GM21447 (cell line): ENCODE results near the gene IGFALS.

Experiments
- ATAC-seq: cut with Tn5 transposase; IDR thresholded peaks from one replicate; pipeline ENCODE4 v1.9.1; 2021; ENCODE audit not compliant: unreplicated experiment

IGFALS gene

DNA sequence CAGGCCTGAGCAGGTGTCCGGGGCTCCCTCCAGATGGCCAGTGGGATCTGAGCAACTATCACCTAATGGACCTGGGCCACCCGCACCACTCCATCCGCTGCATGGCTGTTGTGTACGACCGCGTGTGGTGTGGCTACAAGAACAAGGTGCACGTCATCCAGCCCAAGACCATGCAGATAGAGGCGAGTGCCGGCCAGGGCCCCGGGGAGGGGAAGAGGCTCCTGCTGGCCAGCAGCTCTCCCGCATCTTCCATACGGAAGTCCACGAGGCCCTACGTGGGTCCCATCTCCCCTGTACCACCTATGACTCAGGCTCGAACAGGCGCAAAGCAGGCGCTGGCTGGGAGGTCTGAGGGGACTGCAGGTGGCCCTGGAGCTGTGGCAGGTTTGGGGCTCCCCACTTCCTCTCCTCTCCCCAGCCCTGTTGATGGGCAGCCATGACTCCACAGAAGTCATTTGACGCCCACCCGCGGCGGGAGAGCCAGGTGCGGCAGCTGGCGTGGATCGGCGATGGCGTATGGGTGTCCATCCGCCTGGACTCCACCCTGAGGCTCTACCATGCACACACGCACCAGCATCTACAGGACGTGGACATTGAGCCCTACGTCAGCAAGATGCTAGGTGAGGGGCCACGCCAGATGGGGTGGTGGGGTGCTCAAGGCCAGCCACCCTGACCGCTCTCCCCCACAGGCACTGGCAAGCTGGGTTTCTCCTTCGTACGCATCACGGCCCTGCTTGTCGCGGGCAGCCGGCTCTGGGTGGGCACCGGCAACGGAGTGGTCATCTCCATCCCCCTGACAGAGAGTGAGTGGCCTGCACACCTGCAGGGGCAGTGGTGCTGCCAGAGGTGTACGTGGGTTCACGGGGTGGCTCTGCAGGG, 26.1 kb downstream of the IGFALS start:
- ATAC-seq, result no peak

DNA sequence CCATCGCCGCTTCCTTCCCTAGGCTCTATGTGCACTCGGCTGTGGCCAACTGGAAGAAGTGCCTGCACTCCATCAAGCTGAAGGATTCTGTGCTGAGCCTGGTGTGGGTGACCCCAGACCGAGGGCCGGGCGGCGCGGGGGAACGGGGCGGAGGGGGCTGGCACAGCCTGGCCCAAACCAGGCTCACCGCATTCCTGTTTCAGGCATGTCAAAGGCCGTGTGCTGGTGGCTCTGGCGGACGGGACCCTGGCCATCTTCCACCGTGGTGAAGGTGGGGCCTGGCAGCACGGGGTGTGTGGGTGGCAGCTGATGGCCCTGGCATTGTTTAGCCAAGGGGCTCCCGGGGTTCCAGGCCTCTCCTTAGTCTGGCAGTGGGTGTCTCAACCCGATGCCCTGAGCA, 26.8 kb downstream of the IGFALS start:
- ATAC-seq, result no peak

DNA sequence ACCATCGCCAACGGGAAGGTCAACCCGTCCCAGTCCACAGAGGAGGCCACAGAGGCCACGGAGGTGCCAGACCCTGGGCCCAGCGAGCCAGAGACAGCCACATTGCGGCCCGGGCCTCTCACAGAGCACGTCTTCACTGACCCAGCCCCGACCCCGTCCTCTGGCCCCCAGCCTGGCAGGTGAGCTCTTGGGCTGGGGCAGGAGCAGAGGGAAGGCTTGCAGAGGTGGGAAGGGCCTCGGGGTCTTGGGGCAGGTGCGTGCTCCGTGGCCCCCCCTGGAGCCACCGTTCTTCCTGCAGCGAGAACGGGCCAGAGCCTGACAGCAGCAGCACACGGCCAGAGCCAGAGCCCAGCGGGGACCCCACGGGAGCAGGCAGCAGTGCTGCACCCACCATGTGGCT, 27.3 kb downstream of the IGFALS start:
- no peak for ATAC-seq

- no peak for ATAC-seq
Measured at GRCh38 chr16:1765826-1766225, 27.7 kb downstream of the IGFALS start.

DNA sequence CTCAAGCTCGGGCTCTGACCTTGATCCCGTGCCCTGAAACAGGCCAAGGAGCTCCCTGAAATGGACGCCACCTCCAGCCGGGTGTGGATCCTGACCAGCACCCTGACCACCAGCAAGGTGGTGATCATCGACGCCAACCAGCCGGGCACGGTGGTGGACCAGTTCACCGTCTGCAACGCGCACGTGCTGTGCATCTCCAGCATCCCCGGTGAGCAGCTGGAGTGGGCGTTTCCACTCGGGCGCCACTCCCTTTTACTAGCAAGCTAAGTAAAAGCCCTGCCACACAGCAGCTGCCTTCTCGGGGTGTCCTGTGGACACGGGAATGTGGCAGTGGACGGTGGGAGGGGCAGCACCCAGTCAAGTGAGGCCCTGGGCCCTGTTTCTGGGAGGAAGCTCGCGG, 28.5 kb downstream of the IGFALS start:
- ATAC-seq, result no peak

DNA sequence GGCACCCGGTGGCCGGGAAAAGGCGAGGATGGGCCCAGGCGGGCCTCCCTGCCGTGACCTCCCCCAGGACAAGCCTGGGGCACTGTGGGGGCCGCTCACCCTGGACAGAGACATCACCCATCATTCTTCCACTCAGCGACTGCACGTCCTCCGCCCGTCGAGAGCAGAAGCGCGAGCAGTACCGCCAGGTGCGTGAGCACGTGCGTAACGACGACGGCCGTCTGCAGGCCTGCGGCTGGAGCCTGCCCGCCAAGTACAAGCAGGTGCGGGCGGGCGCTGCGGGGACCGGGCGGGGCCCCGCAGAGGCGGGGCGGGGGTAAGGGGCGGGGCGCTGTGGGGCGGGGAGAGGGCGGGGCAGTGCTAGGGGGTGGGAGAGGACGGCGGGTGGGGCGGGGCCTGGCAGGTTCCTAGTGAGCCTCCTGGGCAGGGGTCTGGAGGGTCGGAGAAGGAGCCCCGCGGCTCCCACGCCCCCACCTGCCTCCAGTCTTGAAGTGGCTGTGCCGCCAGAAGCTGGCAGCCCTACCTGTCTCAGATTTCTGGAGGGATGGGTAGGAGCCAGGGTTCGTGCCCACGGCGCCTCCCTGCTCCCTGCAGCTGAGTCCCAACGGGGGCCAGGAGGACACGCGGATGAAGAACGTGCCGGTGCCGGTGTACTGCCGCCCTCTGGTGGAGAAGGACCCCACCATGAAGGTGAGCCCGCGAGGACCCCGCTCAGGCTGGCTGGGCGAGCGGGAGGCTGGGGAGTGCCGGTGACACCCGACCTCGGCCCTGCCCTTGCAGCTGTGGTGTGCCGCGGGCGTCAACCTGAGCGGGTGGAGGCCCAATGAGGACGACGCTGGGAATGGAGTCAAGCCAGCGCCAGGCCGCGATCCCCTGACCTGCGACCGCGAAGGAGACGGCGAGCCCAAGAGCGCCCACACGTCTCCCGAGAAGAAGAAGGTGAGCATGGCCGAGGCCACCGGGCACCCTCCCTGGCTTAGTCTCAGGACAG, 29.7 kb downstream of the IGFALS start:
- no peak for ATAC-seq

DNA sequence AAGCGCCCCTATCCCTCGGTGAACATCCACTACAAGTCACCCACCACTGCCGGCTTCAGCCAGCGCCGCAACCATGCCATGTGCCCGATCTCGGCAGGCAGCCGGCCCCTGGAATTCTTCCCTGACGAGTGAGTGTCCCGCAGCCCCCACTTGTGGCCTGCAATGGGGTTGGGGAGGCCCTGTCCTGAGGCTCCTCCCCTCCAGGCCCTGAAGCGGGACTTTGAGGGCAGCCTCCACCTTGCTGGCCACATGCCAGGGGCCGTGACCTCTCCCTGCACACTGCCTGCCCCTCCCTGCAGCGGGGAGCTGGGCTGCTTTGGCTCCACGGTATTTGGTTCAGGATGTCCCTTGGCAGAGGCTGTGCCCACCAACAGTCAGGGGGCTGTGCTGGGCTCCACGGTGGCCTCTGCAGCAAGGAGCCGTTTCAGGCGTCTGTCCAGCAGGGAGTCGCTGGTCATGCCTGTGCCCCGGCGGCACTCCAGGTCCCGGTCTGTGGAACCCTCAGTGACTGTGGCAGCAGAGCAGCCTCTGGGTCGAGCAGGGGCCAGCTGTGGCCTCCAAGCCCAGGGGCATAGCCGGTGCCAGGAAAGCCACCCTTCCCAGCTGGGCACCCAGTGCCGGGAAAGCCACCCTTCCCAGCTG, 30.5 kb downstream of the IGFALS start:
- ATAC-seq, result no peak

DNA sequence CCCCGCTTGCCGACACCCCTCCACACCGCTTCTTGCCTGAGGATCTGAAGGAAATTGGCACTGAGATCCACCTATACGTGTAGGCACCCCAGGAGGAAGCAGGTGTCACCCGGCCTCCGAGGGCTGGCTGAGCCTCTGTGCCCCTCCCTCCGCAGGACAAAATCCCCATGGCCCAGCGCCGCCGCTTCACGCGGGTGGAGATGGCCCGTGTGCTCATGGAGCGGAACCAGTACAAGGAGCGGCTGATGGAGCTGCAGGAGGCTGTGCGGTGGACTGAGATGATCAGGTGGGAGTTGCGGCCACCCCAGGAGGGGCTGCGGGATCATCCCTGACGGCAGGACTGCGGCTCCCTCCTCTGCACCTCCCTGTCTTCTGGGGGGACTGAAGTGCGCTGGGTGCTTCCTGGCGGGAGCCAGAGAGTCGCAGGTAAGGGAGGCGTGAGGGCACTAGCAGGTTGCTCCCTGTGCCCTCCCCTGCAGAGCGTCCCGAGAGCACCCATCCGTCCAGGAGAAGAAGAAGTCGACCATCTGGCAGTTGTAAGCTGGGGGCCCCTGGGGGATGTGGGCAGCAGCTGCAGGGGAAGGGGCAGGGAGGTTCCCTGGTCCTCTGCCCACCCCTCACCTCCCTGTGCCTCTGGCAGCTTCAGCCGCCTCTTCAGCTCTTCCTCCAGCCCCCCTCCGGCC, 31.2 kb downstream of the IGFALS start:
- no peak for ATAC-seq

DNA sequence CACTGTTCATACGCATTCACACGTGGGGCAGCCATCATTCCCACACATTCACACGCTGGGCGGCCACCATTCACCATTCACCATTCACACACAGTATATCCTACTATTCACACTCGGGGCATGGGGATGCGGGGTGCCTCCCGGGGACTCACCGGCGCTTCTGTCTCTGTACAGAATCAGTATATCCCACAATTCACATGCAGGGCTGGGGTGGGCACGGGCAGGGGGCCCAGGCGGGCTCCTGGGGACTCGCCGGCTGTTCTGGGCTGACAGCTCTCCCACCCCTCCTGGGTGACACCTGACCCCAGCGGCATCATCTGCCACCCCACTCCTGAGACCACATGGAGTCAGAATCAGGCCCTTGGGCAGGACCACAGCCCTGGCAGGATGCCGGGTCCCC, 31.8 kb downstream of the IGFALS start:
- no peak for ATAC-seq

DNA sequence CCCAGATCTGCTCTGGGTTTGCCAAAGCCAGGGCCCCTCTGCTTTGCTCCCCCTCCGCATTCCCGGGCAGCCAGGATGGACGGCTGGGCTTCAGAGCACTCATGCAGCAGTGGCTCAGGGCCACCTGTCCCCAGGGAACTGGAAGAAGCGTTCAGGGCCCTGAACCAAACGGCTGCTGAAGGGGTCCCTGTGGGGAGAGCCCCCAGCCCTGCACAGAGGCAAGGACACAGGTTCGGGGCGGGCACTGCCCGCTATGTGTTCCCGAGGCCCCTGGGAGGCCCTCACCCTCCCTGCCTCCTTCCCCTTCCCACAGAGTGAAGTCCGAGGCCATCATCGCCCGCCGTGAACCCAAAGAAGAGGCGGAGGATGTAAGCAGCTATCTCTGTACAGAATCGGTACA, 32.6 kb downstream of the IGFALS start:
- no peak for ATAC-seq

DNA sequence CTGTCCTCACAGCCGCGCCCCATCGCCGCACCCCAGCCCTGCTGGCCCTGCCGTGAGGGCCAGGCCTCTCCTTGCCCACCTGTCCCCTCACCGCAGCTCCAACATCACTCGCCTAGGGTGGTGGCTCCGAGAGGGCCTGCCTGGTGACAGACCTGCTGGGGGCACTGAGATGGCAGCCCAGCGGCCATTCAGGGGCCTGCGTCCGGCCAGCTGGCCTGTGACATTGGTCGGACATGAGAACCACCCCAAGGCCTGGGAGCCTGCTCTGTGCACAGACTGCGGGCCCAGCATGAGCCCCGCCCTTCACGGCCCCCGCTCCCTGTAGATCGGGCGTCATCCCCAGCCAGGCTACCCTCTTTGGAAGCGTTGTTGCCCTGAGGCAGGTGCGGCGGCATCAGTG, 34.0 kb downstream of the IGFALS start:
- no peak for ATAC-seq

DNA sequence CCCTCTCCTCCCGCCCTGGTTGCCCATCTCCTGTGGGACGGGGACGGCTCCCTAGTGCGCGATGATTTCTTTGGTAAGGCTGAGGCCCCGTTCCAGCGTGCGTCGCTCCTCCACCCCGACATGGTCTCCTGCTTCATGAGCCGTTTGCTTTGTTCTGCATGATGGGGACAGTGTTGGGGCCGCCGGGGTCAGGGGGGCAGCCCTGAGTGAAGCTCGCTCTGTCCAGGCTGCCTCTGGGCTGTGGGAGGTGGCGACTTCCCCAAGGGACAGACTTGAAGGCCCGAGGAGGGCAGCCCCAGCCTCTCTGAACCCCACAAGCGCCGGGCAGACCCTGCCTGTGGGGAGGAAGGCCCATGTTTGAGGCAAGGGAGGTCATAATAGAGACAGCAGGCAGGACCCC, 34.6 kb downstream of the IGFALS start:
- ATAC-seq, result no peak

DNA sequence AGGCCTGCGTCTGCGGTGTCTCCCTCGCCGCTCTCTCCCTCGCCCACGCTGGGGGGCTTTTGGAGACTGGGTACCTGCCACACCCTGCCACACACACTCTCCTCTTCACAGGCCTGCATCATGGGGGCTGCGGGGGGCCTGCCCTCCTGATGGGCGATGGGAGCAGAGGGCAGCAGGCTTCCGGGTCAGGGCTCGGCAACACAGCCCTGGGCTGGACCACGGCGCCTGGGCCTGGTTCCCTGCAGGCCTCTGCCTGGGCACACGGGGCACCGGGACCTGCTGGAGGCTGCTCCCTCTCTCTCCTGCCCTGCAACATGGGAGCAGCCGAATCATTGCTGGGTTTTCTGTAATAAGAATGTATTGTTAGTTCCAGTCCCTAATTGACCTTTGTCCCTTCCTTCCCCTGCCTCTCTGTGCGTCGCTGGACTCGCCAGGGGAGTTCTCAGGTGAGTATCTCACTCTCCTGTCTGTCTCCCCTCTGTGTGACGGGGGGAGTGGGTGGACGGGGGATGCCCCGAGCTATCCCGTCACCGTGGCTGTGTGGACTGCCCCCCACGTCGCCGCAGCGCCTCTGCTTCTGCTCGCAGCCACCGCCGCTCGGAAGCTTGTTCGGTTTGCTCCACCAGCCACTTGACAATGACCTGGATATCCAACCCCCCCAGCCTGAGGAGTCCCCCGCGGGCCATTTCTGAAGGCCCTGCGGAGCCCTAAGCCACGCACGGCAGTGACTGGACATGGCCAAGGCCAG, 35.6 kb downstream of the IGFALS start:
- ATAC-seq, result no peak

DNA sequence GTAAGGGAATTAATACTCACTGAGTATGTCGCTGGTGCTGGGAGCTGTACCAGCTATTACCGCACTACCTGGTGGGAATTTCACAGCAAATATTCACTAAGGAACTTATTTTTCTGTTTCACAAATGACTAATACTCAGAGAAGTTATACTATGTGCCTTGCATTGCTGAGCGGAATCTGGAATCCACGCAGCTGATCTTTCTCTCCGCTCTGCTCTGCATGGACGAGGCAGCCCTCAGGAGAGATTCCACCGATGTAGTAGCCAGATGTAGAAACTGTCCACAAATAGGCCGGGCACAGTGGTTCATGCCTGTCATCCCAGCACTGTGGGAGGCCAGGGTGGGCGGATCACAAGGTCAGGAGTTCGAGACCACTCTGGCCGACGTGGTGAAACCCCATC, 39.3 kb downstream of the IGFALS start:
- no peak for ATAC-seq

DNA sequence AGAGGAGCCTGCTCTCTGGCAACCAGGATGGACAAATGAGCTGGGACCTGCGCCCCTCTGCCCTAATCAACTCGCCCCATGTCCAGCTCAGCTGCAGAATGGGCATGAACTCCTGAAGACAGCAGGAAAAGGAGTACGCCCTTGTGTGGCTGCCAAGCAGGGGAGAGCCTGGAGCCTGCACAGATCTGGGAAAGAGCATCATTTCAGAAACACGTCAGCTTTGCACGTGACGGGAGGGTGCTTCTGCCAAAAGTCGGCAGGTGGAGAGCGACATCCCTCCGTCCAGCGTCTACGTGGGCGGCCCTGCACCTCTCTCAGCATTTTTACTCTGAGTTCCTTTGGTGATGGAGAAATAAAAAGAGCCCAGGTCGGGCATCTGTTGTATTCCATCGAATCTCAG, 40.7 kb downstream of the IGFALS start:
- ATAC-seq, result no peak

DNA sequence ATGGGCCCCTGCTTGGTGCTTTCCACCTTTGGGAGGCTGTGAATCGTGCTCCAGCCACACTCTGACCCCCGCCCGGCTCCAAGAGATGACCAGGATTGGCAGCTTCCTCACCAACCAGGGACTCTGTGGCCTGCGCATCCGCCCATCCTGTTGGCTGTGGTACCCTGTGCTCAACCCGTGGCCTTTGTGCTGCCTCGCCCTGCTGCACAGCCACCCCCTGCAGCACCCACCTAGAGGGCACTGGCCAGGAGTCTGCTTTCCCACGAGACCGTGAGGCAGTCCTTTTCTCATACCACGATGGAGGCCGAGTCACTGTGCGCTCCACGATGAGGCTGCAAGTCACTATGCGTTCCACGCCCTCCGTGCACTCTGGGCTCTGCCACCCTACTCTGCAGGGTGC, 41.6 kb downstream of the IGFALS start:
- ATAC-seq, result no peak

- no peak for ATAC-seq
Measured at GRCh38 chr16:1749152-1750117, 44.1 kb downstream of the IGFALS start.

- no peak for ATAC-seq
Measured at GRCh38 chr16:1747934-1748333, 45.6 kb downstream of the IGFALS start.

- no peak for ATAC-seq
Measured at GRCh38 chr16:1746693-1747195, 46.8 kb downstream of the IGFALS start.
